SU-DHL-6 (cell line): ENCODE data around the gene NDUFB10.

Experiments
- EZH2phosphoT487 ChIP-seq: fragments of 200-600 bp; sonication (generic), shearing (Covaris generic); conservative IDR thresholded peaks from 2 replicates; pipeline ENCODE4 v1.6.1; 2018; ENCODE audit warnings: mild to moderate bottlenecking, antibody characterized with exemption, low read length, moderate library complexity, mixed read lengths
- TF ChIP-seq, protein P1 (sequence below): fragments of 200-600 bp; sonication (generic); IDR thresholded peaks from one replicate; pipeline ENCODE4 v1.5.1; 2017; ENCODE audit warnings: antibody characterized with exemption, mild to moderate bottlenecking, low read length, moderate library complexity; ENCODE audit not compliant: insufficient read depth, poor library complexity, severe bottlenecking

DNA sequence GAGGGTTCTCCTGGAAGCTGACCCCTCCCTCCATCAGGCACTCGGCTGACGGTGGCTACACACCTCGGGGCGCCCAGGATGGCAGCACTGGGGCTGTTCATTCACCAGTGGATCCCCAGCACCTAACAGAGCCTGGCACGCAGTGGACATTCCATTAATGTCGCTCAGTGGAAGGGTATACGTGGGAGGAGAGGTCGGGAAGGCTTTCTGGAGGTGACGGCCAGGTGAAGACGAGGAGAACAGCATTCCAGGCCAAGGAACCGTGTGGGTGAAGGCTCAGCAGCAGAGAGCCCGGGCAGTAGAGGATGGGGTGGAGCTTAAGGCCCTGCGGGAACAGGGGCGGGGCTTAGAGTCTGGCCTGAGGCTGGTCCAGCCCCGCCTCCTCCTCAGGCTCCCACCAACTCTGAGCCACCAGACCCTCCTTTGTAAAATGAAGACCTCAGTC lies 38.6 kb upstream of the NDUFB10 start:
- TF ChIP-seq, protein P1, sequence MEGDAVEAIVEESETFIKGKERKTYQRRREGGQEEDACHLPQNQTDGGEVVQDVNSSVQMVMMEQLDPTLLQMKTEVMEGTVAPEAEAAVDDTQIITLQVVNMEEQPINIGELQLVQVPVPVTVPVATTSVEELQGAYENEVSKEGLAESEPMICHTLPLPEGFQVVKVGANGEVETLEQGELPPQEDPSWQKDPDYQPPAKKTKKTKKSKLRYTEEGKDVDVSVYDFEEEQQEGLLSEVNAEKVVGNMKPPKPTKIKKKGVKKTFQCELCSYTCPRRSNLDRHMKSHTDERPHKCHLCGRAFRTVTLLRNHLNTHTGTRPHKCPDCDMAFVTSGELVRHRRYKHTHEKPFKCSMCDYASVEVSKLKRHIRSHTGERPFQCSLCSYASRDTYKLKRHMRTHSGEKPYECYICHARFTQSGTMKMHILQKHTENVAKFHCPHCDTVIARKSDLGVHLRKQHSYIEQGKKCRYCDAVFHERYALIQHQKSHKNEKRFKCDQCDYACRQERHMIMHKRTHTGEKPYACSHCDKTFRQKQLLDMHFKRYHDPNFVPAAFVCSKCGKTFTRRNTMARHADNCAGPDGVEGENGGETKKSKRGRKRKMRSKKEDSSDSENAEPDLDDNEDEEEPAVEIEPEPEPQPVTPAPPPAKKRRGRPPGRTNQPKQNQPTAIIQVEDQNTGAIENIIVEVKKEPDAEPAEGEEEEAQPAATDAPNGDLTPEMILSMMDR = no peak
- TF ChIP-seq EZH2phosphoT487 = no peak
